NCI-H1694 (cell line): ENCODE results near the gene SNF8.

Experiments used
- DNase-seq: peaks from one replicate; lab custom pipeline; 2025; lab: John Stamatoyannopoulos, UW

SNF8 gene

GRCh38 chr17:48890086-48890485 is 54.6 kb downstream of the SNF8 start:
- no peak for DNase-seq

DNA sequence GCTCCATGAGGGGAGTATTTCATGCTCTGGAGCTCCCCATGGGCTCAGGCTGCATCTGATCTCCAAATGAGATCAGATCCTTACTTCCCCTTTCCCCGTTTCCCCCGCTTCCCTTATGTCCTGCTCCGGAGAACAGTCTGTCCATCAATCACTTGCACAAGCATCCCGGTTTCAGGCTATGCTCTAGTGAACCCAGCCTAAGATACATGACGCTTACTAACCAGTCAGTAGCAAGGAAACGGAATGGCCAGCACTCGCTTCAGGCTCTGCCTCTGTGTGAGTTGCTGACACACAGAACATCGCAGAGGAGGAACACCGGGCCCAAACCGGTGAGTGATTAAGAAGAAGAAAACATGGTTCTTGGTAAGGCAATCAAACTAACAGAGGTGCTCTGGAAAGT is 61.5 kb downstream of the SNF8 start:
- DNase-seq = no peak

- no peak for DNase-seq
Measured at GRCh38 chr17:48882272-48882671, 62.4 kb downstream of the SNF8 start.
